Endothelial cell of umbilical vein (primary cell): Measurements from ENCODE around the gene CASP7. TPM values are rescaled to one million over a fixed set of nuclear protein-coding genes. Genes with fewer than 3 reads are reported as not detected.

Source experiments
- BruUV-seq: library from RNA; stranded (reverse); fragments of 400-500 nt; replicated peaks from 2 replicates; lab custom pipeline; 2021; lab: Mats Ljungman, UMichigan
- CTCF ChIA-PET: fragments of 300-600, 350-600 bp; sonication (Branson Sonifier 250); formaldehyde crosslinking; loops from one replicate; lab custom pipeline; 2021; ENCODE audit warnings: antibody characterized with exemption, inconsistent platforms; lab: Charles Lee
- POLR2A ChIA-PET: fragments of 300-600, 350-600 bp; sonication (Branson Sonifier 250); formaldehyde crosslinking; loops from one replicate; lab custom pipeline; 2021; ENCODE audit warnings: antibody characterized with exemption, inconsistent platforms; lab: Charles Lee
- DNase-seq: peaks from one replicate; pipeline ENCODE4 v3.0.0-alpha.2; 2011; ENCODE audit warnings: low read depth, low spot score
- FAIRE-seq: peaks from 2 replicates; lab custom pipeline; 2011; peaks lifted over from hg19 to GRCh38; lab: Jason Lieb, UNC
- H2AFZ ChIP-seq: 2 replicates; pipeline ENCODE4 v1.6.0; 2012; ENCODE audit warnings: low read depth, low read length, control low read depth, inconsistent platforms
- H3K27ac ChIP-seq: 2 replicates; pipeline ENCODE4 v1.5.1; 2011; ENCODE audit warnings: low read depth, mild to moderate bottlenecking, control low read depth, low read length, moderate library complexity; ENCODE audit not compliant: insufficient read depth
- H3K27me3 ChIP-seq, 2 experiments: 2 replicates each; pipeline versions ENCODE4 v1.6.0 to v1.6.1; 2011; ENCODE audit warnings: low read length in 2 of 2, mixed read lengths in 1 of 2; ENCODE audit not compliant: control insufficient read depth in 2 of 2, insufficient read depth in 2 of 2
- H3K36me3 ChIP-seq, 2 experiments: 2 replicates in 1 of 2; 3 replicates in 1 of 2; pipeline ENCODE4 v1.5.1; 2011; ENCODE audit warnings: low read length in 2 of 2, mild to moderate bottlenecking in 1 of 2, moderate library complexity in 1 of 2; ENCODE audit not compliant: control insufficient read depth in 2 of 2, insufficient read depth in 2 of 2; ENCODE audit errors: extremely low read depth in 1 of 2
- H3K4me1 ChIP-seq: 3 replicates; pipeline ENCODE4 v1.5.1; 2011; ENCODE audit warnings: mild to moderate bottlenecking, low read length; ENCODE audit not compliant: control insufficient read depth, insufficient read depth; ENCODE audit errors: extremely low read depth
- H3K4me2 ChIP-seq: 2 replicates; pipeline ENCODE4 v1.6.1; 2011; ENCODE audit warnings: low read length, control low read depth, mixed read lengths; ENCODE audit not compliant: insufficient read depth
- H3K4me3 ChIP-seq, 3 experiments: fragments of 200-600 bp in 1 of 3; sonication (generic), shearing (Covaris generic) in 1 of 3; replicated peaks in 1 of 3; 2 replicates each; pipeline ENCODE4 v1.5.1; 2011 to 2016; ENCODE audit warnings: control low read depth in 3 of 3, low read length in 3 of 3, mild to moderate bottlenecking in 2 of 3, inconsistent platforms in 1 of 3, low read depth in 1 of 3, moderate library complexity in 1 of 3; ENCODE audit not compliant: insufficient read depth in 1 of 3
- H3K79me2 ChIP-seq: 2 replicates; pipeline ENCODE4 v1.6.0; 2012; ENCODE audit warnings: low read length, inconsistent platforms; ENCODE audit not compliant: control insufficient read depth, insufficient read depth
- H3K9ac ChIP-seq: replicated peaks from 2 replicates; pipeline ENCODE3; 2011; ENCODE audit warnings: low read length, control low read depth; ENCODE audit not compliant: insufficient read depth; ENCODE audit errors: extremely low read depth
- H3K9me1 ChIP-seq: replicated peaks from 3 replicates; pipeline ENCODE4 v1.6.0; 2011; ENCODE audit warnings: mild to moderate bottlenecking, low read length; ENCODE audit not compliant: control insufficient read depth, insufficient read depth; ENCODE audit errors: extremely low read depth
- H3K9me3 ChIP-seq: replicated peaks from 2 replicates; pipeline ENCODE4 v1.5.1; 2012; ENCODE audit warnings: low read length, inconsistent platforms; ENCODE audit not compliant: control insufficient read depth, insufficient read depth
- H4K20me1 ChIP-seq: replicated peaks from 2 replicates; pipeline ENCODE3; 2011; ENCODE audit warnings: mild to moderate bottlenecking, low read length; ENCODE audit not compliant: control insufficient read depth, insufficient read depth; ENCODE audit errors: extremely low read depth
- CTCF ChIP-seq, 2 donors: IDR thresholded peaks; 1 replicate in 1 of 2; 2 replicates in 1 of 2; pipeline ENCODE4 v1.5.1; 2011; ENCODE audit warnings: low read length in 2 of 2, mild to moderate bottlenecking in 2 of 2, moderate library complexity in 2 of 2, control low read depth in 1 of 2, inconsistent platforms in 1 of 2, low read depth in 1 of 2; ENCODE audit not compliant: insufficient read depth in 1 of 2; ENCODE audit errors: extremely low read depth in 1 of 2
- EZH2 ChIP-seq: IDR thresholded peaks from 2 replicates; pipeline ENCODE4 v1.6.1; 2012; ENCODE audit warnings: borderline replicate concordance, low read depth, mild to moderate bottlenecking, moderate library complexity, low read length, inconsistent platforms; ENCODE audit not compliant: severe bottlenecking
- FOS ChIP-seq: IDR thresholded peaks from 2 replicates; pipeline ENCODE4 v1.6.1; 2011; ENCODE audit warnings: mild to moderate bottlenecking, low read length, moderate library complexity, borderline replicate concordance; ENCODE audit not compliant: insufficient read depth
- GATA2 ChIP-seq: IDR thresholded peaks from 2 replicates; pipeline ENCODE4 v1.7.0; 2011; ENCODE audit warnings: low read depth, mild to moderate bottlenecking, moderate library complexity, mixed read lengths, low read length; ENCODE audit not compliant: insufficient read length, insufficient read depth
- JUN ChIP-seq: IDR thresholded peaks from 2 replicates; pipeline ENCODE4 v1.6.1; 2011; ENCODE audit warnings: borderline replicate concordance, low read depth; ENCODE audit not compliant: insufficient read length, insufficient read depth
- MAX ChIP-seq: IDR thresholded peaks from 2 replicates; pipeline ENCODE4 v1.6.1; 2011; ENCODE audit not compliant: insufficient read depth, insufficient read length
- MYC ChIP-seq: IDR thresholded peaks from one replicate; pipeline ENCODE4 v1.6.1; 2011; ENCODE audit warnings: mild to moderate bottlenecking, low read depth, low read length
- POLR2A ChIP-seq: IDR thresholded peaks from 2 replicates; pipeline ENCODE4 v1.6.1; 2012; ENCODE audit warnings: low read depth, mild to moderate bottlenecking, control low read depth, low read length
- POLR2AphosphoS5 ChIP-seq: IDR thresholded peaks from 2 replicates; pipeline ENCODE4 v1.6.1; 2012; ENCODE audit warnings: low read depth, mild to moderate bottlenecking, control low read depth, low read length, moderate library complexity; ENCODE audit not compliant: insufficient read depth
- dilution Hi-C: fragments of 300-500 bp; cut with MboI; formaldehyde crosslinking; loops from one replicate; pipeline ENCODE4 v1.15.0; 2019; ENCODE audit warnings: low sequenced_read_pairs; ENCODE audit not compliant: extremely low pct_ligation_motif_present
- intact Hi-C: fragments of 100-400 bp; cut with micrococcal nuclease; formaldehyde crosslinking; loops from one replicate; pipeline ENCODE4 v1.10.0; 2022
- polyA plus RNA-seq, 4 experiments: library from polyadenylated mRNA; depleted of rRNA in 3 of 4; stranded (reverse) in 3 of 4; unstranded in 1 of 4; fragments of >200 nt; gene quantifications; 2 replicates each; pipeline versions ENCODE4 v1.2.1 to v1.2.3, GENCODE V29; 2011 to 2012; ENCODE audit warnings: missing spikeins in 1 of 4
- total RNA-seq: library from RNA; stranded (reverse); gene quantifications from 2 replicates; pipeline ENCODE4 v1.2.3, GENCODE V29; 2021

Gene CASP7
- total and polyA plus RNA-seq, 2 donors (not counting 3 experiments of a cell fraction or from before 2014, with no cell fraction given) = 14.6 to 54.3 TPM

DNA sequence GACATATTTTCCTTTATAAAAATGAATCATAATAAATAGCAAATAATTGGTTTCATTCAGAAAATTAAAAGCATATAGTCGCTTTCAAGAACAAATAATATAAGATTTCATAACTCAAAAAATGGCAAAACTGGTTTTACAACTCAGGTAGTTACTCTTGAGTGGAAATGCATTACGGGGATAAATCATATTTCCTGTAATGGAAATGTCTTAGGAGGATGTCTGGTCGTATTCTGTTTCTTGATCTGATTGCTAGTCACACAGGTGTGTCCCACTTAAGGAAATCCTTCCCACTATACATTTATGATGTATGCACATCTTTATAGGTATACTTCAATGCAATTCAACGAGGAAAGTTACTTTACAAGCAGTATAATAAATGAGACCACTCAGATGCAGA is 36.5 kb upstream of the CASP7 start:
- dilution Hi-C loops (no loop called here), intact Hi-C loops (no loop called here)
- CTCF ChIA-PET = no interaction called here
- Histone ChIP-seq H4K20me1 (no peaks in the 10 kb centered on the region), H3K9ac (no peak overlapping the region), H3K79me2 (no peaks in the 10 kb centered on the region), H3K4me1 (no peaks in the 10 kb centered on the region), H3K27ac (no peak overlapping the region), H3K36me3 (no peaks in the 10 kb centered on the region), H2AFZ (no peak overlapping the region), H3K27me3 (peaks cover 3 to 9% of the 10 kb centered on the region in 2 experiments), H3K9me3 (no peaks in the 10 kb centered on the region), H3K9me1 (no peaks in the 10 kb centered on the region), H3K4me2 (no peak overlapping the region), H3K4me3 (no peak overlapping the region)
- DNase-seq = no peak
- no peak for FAIRE-seq
- BruUV-seq = no TSS peak
- POLR2A ChIA-PET = no interaction called here
- TF ChIP-seq EZH2 (no peak), MYC (no peak), POLR2A (no peak), GATA2 (no peak), POLR2AphosphoS5 (no peak), JUN (no peak), CTCF (IDR thresholded peaks at IDR 0.05; ENCODE audit: extremely low read depth in 1 of 2, insufficient read depth in 1 of 2, low read depth in 1 of 2, low read length in 2 of 2) (no peak), MAX (no peak), FOS (no peak)
